Stimulated activated CD8-positive, alpha-beta memory T cell treated with anti-CD3 and anti-CD28 coated beads, Interleukin-12 subunit alpha, Interleukin-12 subunit beta, amount 100 ng/mL, for 24 hours (primary cell): ENCODE data around the gene C1RL.

Experiments
- DNase-seq: peaks from one replicate; pipeline ENCODE4 v3.0.0-alpha.2; 2020; ENCODE audit errors: extremely low read depth

C1RL gene, protein sequence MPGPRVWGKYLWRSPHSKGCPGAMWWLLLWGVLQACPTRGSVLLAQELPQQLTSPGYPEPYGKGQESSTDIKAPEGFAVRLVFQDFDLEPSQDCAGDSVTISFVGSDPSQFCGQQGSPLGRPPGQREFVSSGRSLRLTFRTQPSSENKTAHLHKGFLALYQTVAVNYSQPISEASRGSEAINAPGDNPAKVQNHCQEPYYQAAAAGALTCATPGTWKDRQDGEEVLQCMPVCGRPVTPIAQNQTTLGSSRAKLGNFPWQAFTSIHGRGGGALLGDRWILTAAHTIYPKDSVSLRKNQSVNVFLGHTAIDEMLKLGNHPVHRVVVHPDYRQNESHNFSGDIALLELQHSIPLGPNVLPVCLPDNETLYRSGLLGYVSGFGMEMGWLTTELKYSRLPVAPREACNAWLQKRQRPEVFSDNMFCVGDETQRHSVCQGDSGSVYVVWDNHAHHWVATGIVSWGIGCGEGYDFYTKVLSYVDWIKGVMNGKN

DNA sequence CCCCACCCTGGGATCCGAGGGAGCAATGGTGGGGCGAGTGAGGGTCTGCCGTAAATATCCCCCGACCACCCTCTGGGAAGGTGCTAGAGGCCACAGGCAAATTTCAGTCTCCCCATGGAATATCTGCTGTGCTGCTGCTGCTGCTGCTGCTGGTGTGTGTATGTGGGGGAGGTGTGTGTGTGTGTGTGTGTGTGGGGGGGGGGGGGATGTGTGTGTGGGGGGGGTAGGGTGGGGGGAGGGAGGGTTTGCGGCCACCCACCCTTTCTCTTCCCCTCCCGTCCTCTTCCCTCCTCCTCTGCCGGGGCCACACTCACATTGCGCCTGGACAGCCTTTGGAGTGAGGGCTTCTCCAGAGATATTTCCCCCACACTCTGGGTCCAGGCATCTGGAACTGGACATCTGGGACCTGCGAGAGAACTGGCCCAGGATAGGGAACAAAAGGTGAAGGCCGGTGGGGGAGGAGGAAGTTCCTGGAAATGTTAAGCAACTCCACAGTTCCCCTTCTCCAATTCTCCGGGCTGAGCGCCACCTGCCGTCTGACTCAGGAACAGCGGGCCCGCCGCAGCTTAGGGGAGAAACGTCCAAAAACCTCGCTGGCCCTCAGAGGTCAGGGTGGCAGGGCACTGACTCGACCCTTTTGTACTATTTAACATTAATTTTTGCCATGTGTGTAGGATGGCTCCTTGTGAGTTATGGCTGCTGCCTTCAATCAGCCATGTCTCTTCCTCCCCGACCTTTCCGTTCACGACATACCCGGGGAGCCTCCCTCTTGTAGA is at the start of gene C1RL:
Gene C1RL (minus strand): TSS at position 419 of the 776 bp plus-strand sequence. CDS start 34 bp downstream, at position 385.
- DNase-seq = peak; percentile 49

DNA sequence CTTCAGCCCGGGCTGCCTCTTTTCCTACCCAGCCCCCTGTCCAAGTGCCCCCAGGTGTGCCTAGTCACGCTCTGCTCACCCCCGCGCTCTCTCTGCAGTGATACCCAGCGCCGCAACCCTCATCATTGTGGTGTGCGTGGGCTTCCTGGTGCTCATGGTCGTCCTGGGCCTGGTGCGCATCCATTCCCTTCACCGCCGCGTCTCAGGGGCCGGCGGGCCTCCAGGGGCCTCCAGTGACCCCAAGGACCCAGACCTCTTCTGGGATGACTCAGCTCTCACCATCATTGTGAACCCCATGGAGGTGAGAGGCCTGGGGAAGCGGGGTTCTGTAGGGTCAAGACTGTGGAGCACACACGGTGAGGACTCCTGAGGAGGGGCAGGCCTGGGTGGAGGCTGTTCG is 48.4 kb upstream of the C1RL start:
- DNase-seq = no peak

DNA sequence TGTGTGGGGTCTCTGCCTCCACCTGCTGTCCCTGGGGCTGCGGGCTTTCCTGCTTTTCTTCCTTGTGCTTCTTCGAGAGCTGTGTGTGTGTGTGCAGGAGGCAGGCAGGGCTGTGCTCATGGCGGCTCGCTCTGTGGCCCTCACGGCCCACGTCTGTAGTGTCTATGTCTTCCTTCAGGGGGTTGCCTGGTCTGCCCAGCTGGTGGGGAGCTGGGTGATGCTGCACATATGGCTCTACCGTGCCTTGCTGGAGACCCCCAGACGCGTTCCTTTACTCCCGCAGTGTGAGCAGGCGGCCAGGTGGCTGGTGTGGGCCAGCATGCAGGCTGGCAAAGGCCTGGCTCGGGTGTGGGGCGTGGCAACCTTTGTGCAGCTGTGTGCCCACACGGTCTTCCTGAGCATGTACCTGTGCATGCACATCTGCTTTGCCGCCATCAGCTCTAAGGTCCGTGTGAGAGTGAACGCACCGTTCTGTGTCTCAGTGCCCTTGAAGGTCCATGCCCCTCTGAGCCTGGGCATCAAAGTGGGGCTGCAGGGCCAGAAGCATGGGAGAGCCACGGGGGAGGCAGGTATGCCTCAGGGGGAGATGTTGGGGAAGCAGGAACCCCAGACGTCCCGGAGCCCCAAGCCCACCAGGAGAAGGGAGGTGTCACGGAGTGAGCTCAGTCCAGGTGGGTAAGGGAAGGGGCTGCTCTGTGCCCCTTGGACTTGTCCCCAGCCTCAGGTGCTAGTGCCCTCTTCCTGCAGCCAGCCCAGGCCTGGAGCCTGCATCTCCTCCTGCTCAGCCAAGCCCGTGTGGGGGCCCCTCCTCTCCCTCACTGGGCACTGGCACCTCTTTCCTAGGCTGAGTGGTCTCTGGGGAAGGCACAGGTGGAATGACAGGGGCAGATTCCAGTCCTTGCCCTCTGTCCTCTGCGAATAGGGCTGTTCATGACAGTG is 47.5 kb upstream of the C1RL start:
- DNase-seq = no peak

DNA sequence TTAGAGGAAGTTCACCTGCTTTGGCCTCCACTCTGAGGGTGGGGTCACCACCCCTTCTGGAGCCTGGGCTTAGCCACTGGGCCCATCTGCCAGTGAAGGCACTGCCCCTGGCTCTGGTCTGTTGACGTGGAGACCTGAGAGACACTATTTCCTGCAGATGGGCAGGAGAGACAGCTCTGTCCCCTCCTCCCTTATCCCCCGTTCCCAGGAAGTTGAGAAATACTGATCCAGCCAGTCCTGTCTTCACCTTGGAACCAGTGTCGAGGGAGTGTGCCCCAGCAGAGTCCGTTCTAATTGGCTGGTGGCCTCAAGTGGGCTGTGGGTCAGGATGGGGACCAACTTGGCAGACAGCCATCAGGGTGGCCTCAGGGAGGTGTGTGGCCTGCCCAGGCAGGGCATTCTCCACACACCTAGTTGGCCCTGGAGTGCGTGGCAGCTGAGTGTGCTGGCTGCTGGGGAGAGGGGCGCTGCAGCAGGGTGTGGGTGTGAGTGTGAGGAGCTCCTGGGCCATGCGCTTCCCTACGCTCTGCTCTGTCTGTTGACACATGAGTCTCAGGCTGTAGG is 46.5 kb upstream of the C1RL start:
- no peak for DNase-seq

DNA sequence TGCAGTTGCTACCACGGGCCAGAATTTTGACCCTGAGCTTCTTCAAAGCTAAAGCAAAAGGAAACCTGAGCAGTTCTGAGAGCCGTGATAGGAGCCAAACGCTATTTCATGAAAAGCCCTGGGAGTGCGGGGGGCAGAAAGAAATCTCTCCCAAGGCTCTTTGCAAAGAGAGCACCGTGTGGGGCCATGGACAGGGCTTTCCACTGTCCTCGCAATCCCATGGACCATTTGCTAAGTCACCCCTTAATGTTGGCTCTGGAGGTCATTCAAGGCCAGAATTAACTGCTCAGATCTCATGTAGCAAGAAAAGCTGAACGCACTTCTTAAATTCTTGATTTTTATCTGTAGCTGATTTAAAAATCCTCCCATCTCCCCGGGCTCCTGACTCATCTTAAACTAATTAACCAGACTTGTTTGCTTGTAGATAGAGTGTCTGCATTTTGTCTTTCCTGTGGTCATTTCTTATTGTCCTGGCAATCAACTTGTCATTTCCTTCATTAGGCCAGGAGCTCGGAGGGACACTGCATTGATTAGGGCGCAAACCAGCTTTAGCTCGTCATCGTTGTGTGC is 46.0 kb upstream of the C1RL start:
- DNase-seq = no peak

DNA sequence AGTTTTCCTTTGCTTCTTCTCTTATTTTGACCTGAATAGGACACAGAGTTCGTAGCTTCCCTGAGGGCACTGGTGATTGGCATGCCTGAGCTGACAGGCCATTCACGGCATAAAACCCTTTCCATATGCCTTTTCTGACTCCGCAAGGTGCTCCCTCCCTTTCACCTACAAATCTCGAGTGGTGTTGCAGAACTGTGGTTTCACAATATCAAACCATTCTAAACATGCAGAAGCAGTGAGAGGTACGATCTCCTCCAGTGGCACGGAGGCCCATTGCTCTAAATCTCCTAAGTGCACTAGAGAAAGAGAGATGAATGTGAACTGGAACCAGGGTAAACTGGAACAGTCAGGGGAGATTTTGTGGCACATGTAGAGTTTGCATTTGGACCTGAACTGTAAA is 45.0 kb upstream of the C1RL start:
- DNase-seq = no peak

DNA sequence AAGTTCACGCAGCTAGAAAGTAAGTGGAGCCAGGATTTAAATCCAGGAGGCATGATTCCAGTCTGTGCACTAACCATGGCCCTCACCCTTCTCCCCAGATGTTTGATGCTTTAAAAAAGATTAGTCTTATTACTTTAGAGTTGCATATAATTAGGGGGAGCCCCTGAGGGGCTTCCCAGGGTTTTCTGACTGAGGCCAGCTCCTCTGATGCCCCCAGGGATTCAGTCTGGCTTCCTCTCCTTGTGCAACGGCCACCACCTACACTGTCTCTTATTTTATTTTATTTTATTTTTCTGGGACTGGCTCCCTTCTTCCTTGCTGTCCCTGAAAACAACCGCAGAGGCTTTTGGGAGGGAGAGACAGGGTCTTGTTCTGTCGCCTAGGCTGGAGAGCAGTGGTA is 43.8 kb upstream of the C1RL start:
- DNase-seq = no peak

DNA sequence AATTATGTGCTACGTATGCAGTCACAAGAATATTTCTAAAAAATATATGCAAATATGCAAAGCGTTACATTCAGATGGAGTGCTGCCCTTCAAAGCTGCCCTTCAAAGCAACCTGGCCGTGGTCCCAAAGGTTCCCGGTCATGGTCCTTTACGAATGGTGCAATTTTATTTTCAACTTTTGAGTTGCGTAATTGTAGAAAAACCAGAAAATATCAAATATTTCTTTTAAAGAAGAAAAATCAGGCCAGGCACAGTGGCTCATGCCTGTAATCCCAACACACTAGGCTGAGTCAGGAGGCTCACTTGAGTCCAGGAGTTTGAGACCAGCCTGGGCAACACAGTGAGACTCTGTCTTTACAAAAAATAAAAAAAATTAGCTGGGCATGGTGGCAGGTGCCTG is 42.5 kb upstream of the C1RL start:
- no peak for DNase-seq

DNA sequence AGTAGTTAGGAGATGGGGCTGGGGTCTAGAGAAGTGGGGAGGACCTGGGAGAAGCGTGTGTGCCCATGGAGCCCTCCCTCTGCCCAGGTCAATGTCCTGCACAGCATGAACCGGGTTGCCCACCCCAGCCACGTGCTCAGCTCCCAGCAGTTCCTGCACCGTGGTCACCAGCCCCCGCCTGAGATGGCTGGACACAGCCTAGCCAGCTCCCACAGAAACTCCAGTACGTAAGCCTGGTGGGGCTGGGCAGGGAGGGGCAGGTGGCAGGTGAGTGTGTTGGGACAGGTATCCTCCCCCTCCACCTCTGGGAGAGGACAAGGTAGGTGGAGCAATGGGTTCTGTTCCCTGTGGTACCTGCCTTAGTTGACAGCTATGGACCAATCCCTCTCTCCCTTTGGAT is 41.8 kb upstream of the C1RL start:
- DNase-seq = no peak

DNA sequence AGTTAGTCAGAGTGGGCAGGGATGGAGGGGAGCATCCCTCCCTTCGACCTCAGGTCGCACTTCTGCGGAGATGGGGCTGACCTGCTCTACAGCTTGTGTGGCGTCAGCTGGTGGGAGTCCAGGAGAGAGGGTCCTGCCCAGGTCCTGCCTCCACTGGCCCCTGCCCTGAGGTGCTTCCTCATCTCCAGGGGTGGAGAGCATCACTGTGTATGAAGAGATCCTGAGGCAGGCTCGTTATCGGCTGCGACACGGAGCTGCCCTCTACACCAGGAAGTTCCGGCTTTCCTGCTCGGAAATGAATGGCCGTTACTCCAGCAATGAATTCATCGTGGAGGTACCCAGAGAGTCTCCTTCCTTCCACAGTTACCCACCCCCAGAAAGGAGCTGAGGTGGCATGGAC is 41.3 kb upstream of the C1RL start:
- DNase-seq = no peak

DNA sequence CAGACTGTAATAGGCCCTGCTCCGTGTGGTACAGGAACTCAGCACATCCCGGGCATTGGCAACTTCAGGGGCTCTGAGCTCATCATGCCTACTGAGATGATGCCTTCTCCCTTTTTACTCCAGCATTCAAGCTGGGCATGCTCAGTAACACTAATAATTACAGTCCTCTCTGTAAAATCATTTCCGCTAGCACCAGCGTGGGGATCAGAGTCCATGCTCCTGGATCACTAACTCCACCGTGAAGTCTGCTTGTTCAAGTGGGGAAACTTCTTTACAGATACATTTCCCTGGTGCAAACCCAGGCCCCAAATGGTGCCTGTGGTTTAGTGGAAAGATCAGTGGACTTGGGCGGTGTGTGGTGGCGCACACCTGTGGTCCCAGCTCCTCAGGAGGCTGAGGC is 37.9 kb upstream of the C1RL start:
- no peak for DNase-seq

DNA sequence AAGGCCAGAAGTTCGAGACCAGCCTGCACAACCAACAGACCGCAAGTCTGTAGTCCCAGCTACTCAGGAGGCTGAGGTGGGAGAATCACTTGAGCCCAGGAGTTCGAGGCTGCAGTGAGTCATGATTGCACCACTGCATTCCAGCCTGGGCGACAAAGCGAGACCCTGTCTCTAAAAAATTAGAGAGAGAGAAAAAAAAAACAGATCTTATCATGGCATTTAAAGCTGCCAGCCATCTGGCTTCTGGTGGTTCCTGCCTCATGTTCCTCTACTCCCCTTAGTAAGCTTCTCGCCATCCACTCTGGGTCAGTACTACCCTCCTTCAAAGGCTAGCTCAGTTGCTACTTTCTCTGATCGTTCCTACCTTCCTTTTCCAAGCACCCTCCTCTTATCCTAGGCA is 37.2 kb upstream of the C1RL start:
- DNase-seq = no peak

DNA sequence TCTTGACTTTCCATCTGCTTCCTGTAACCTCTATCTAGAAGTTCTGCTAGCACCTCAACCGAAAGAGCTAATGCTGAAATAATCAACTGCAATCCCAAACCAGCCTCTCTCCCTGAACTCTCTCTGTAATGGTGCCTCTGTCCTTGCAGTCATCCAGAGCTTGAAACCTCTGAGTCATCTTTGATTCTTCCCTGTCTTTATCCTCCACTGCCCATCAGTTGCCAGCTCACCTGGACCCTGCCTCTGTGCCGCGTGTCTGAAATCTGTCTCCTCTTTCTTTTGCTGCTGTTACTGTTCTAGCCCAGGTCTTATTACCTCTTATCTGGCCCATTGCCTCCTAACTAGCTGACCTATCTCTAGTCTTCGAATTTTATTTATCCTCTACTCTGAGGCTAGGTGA is 36.7 kb upstream of the C1RL start:
- DNase-seq = no peak

DNA sequence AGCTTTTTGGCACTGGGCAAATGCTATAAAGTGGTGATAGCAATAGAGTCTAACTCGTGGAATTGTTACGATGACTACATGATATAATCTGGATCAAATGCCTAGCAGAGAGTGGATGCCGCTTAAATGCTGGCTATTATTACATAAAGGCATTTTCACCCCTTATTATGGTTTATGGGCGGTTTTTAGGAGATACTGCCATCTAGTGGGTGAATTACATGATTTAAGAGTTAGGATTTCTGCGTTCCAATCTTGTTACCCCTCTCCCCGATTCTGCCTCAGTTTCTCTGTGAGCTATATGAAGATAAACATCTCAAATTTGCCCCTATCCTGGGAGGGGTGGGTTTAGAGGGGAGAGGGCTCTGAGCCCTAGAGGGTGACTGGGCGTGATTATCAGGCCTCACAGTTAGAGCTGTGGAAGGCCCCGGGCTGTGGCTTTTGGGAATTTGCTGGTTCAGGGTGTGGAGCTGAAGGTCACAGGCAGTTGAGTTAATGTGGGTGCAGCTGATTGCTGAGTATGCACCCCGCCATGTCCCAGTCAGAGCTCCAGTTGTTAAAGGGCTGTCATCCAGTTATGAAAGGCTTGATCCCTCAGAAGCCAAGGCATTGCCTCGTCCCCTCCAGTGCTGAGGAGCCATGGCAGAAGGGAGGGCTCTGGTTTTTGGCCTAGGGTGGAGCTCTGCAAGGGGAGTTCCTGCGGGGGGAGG is 35.6 kb upstream of the C1RL start:
- no peak for DNase-seq

DNA sequence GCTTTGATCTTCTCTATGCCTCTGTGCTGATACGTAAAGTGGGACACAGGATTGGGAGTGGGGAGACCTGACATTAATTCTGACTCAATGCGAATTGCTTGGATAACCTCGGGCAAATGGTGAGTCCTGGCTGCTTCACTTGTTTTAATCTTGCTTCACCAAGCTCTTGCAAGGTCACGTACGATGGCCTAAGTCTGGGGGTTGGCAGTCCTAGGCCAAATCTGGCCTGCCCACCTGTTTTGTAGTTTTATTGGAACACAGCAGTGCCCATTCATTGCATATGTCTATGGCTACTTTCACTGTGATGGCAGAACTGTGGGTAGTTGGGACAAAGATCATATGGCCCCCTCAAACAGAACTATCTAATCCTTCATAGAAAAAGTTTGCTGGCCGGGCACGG is 34.5 kb upstream of the C1RL start:
- no peak for DNase-seq

DNA sequence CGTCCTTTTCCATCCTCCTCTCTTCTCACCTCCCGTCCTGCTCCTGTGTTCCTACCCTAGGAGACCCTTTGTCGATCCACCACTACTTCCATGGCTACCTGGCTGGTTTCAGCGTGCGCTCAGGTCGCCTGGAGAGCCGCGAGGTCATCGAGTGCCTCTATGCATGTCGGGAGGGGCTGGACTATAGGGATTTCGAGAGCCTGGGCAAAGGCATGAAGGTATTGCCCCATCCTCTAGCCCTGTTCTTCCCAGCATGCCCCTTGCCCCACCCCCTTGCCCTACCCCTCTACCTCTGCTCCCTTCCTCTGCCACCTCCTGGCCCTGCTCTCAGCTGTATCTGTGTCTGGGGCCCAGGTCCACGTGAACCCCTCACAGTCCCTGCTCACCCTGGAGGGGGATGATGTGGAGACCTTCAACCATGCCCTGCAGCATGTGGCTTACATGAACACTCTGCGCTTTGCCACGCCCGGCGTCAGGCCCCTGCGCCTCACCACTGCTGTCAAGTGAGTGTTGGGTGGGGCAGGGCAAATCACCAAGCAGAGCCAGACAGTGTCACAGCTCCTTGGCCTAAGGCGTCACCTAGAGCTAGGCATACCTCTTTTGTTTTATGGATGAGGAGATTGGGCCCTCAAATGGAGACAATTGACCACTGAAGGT is 33.9 kb upstream of the C1RL start:
- DNase-seq = no peak

DNA sequence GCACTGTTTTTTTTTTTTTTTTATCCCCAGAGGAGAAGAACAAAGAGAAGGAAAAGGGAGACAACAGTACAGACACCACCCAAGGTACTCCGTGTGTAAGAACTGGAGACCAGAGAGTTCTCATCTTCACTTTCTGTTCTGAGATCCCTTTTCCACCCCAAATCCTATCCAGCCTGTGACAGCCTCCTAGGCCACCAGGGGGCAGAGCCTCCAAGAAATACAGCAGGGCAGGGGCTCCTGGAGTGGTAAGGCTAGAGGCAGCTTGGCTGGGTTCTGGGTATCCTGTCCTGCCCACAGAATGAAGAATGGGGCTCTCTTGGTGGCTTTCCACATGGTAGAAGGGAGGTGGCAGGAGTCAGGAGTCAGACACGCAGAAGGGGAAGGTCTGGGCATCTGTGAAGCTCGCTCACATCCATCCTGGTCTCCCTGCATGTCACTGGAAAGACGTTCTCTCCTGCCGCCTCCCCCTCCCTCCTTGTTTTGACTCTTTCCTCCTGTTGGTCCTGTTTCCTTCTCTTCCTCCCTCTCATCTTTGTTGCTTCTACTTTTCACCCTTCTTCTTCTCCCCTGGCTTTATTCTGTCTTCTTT is 33.1 kb upstream of the C1RL start:
- peak; percentile 22 for DNase-seq

DNA sequence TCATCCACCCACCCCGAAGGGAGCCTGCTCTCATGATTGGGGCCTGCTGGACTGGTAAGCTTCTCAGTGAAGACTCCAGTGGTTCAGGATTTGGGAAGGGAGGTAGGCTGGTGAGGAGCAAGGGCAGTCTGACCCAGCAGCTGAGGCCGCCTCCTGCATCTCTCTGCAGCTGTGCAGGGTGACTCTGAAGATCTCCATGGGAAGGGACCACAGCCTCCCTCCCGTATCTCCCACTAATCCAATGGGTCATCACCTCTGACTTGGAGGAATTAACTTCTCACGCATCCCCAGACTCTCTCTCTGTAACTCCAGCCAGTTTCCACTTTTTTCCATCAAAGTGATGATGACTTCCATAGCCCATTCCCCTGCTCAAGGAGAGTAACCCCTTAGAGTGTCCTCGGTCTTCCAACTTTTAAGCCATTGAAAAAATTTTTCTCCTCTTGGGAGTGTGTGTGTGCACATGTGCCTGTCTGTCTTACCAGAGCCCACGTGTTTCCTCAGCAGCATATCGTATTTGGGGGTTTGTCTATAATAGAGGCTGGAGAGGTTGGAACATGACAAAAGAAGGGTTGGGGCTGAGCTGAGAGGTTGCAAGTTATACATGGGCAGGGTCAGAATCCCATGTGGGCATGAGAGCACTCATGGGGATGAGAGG is 32.5 kb upstream of the C1RL start:
- DNase-seq = no peak

DNA sequence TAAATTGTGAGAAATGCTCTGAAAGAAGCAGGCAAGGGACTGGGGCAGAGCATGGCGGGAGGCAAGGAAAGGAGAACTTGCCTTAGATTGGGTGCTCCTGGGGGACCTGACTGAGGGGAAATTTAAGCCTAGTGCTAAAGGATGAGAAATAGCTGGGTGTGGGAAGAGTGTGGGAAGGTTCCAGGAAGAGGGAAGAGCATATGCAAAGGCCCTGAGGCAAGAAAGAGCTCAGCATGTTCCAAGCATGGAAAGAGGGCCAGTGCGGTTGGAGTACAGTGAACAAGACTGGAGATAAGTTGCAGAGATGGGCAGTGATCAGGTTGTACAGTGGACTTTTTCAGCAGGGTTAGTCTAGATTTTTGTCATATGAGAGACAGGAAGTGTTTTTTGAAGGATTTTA is 30.2 kb upstream of the C1RL start:
- DNase-seq = no peak
